OCI-LY7 (cell line): ENCODE measurements around the gene SPATS2L.

ENCODE experiments used
- CTCF ChIP-seq: fragments of 200-600 bp; sonication (generic); conservative IDR thresholded peaks from 2 replicates; pipeline ENCODE4 v1.5.1; 2014; ENCODE audit warnings: mild to moderate bottlenecking, antibody characterized with exemption, low read length, moderate library complexity, mixed read lengths
- EZH2phosphoT487 ChIP-seq: fragments of 200-600 bp; sonication (generic); IDR thresholded peaks from 2 replicates; pipeline ENCODE4 v1.6.1; 2018; ENCODE audit warnings: low read depth, borderline replicate concordance, mild to moderate bottlenecking, mixed run types, antibody characterized with exemption, low read length, moderate library complexity, mixed read lengths

- TF ChIP-seq CTCF (no peak), EZH2phosphoT487 (no peak)
Observed at GRCh38 chr2:200373231-200373630, 66.7 kb downstream of the SPATS2L start.
